ENCODE measurements around the gene S100A7A. TPM values are rescaled to one million over a fixed set of nuclear protein-coding genes. Genes with fewer than 3 reads are reported as not detected.

S100A7A gene
- total and polyA plus RNA-seq, 2 of the 4 experiments (the other 2 are of a cell fraction): not detected

GRCh38 chr1:153428073-153428638 is 11.8 kb downstream of the S100A7A start:
- intact Hi-C loops (cut with micrococcal nuclease): no loop called here
- DNase-seq (no peak), ATAC-seq (ENCODE audit: low read depth) (no peak)
- Histone ChIP-seq H3K36me3 (ENCODE audit: control insufficient read depth, insufficient read depth, low read length) (no peaks in the 10 kb centered on the region), H2BK5ac (ENCODE audit: low read depth, low read length, poor library complexity, severe bottlenecking) (no peak overlapping the region), H4K8ac (ENCODE audit: low read depth in 2 of 2, low read length in 2 of 2) (no peak overlapping the region), H3K18ac (ENCODE audit: low read depth, low read length) (no peak overlapping the region), H3K27ac (ENCODE audit: insufficient read depth, low read length) (no peak overlapping the region), H2BK15ac (ENCODE audit: low read depth, low read length) (no peak overlapping the region), H3K9me3 (ENCODE audit: control insufficient read depth, insufficient read depth, low read length) (no peaks in the 10 kb centered on the region), H2AK5ac (ENCODE audit: low read depth, low read length) (no peak overlapping the region), H3K27me3 (ENCODE audit: control insufficient read depth, insufficient read depth, low read length) (peaks cover 6% of the 10 kb centered on the region), H3K9ac (ENCODE audit: low read depth, low read length) (no peak overlapping the region), H2AK9ac (replicated peaks; ENCODE audit: low read depth, low read length, poor library complexity) (no peak overlapping the region), H3K14ac (replicated peaks; ENCODE audit: low read depth, low read length) (no peak overlapping the region), H2BK20ac (ENCODE audit: low read depth, low read length) (no peak overlapping the region), H3K4me1 (ENCODE audit: control insufficient read depth, insufficient read depth, low read length) (no peaks in the 10 kb centered on the region), H2BK120ac (ENCODE audit: low read depth, low read length) (no peak overlapping the region), H3K23ac (ENCODE audit: low read depth, low read length) (no peak overlapping the region), H3K4ac (ENCODE audit: low read depth, low read length) (no peak overlapping the region), H3K9me1 (ENCODE audit: insufficient read depth, low read length) (peaks cover 3% of the 10 kb centered on the region; the same call in 1 of the 2 replicates), H3K4me2 (ENCODE audit: low read depth, low read length) (no peak overlapping the region), H3K79me1 (ENCODE audit: low read depth in 1 of 2, low read length in 2 of 2) (no peaks in the 10 kb centered on the region), H4K91ac (ENCODE audit: insufficient read depth, low read depth, low read length) (no peak overlapping the region), H3K4me3 (ENCODE audit: insufficient read depth, low read depth, low read length) (no peak overlapping the region), H3K56ac (ENCODE audit: extremely low read depth, insufficient read depth, low read length) (no peak overlapping the region), H4K5ac (ENCODE audit: low read depth, low read length) (no peak overlapping the region), H2AFZ (replicated peaks; ENCODE audit: low read length, poor library complexity) (no peak overlapping the region), H4K20me1 (ENCODE audit: insufficient read depth, low read length) (no peaks in the 10 kb centered on the region)
- in situ Hi-C loops (cut with MboI; ENCODE audit: low sequenced_read_pairs): no loop called here
- CTCF ChIA-PET: no interaction called here
- POLR2A ChIA-PET (ENCODE audit: unreplicated experiment): no interaction called here
- BruUV-seq (replicated peaks): no TSS peak
- dilution Hi-C loops (cut with HindIII; ENCODE audit: low sequenced_read_pairs, unreplicated experiment): no loop called here
- TF ChIP-seq MXI1 (IDR thresholded peaks at IDR 0.05; ENCODE audit: borderline replicate concordance, low read depth, low read length): no peak
- 48% methylated on average over 6 of the region's 12 CpGs; no CpG with 5 or more reads in 1 of the 2 experiments for WGBS, 2 experiments (ENCODE audit: extremely low coverage in 2 of 2, insufficient read length in 1 of 2)

All from IMR-90 (cell line).